ENCODE measurements around the gene FAM234A.

FAM234A gene

DNA sequence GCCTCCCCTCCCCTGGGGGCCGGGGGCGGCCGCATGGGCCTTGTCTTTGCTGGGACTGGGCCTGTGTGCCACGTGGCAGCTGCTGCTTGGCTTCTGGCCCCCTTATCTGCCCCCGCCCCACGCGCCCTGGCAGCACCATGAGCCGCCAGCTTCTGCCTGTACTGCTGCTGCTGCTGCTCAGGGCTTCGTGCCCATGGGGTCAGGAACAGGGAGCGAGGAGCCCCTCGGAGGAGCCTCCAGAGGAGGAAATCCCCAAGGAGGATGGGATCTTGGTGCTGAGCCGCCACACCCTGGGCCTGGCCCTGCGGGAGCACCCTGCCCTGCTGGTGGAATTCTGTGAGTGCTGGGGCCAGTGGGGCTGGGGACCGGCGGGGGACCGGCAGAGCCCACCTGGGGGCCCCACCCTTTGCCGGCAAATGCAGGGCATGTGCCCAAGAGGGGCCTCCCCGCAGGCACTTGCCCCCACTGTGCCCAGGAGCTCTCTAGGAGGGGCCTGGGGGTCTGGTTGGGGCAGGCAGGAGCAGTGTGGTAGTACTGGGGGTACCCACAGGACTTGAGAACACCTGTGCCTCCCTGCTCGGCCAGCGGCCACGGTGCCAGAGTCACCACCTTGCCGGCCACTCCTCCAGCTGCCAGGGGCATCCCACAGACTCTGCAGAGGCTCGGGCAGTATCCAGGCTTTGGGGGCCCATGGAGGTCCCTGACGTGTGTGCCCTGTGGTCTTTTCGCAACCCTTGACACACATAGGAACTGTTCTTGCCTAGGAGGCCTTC lies 48.6 kb downstream of the FAM234A start, which contains the start of gene PDIA2:
TSS of gene PDIA2 (plus strand) at position 132 of the 773 bp plus-strand sequence. CDS start at position 138, 6 bp downstream.
- DNase-seq: no peak

DNA sequence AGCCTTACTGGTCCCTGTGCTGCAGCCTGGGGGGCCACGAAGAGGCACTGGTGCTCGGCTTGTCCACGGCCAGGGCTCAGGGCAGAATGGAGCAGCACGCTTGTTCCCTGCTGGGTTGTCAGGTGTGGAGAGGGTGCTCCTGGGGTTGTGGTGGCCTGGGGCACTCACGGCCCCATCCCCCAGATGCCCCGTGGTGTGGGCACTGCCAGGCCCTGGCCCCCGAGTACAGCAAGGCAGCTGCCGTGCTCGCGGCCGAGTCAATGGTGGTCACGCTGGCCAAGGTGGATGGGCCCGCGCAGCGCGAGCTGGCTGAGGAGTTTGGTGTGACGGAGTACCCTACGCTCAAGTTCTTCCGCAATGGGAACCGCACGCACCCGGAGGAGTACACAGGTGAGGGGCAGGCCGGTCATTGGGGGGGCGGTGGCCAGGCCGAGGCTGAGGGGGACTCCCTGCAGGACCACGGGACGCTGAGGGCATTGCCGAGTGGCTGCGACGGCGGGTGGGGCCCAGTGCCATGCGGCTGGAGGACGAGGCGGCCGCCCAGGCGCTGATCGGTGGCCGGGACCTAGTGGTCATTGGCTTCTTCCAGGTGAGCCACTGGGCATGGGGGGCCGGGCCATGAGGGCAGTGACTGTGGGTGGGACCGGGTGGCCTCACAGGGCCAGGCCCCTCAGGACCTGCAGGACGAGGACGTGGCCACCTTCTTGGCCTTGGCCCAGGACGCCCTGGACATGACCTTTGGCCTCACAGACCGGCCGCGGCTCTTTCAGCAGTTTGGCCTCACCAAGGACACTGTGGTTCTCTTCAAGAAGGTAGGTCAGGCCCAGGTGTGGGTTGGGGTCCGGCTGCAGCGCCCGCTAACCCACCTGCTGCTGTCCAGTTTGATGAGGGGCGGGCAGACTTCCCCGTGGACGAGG lies 49.8 kb downstream of the FAM234A start:
- no peak for DNase-seq

- DNase-seq: no peak
Observed at GRCh38 chr16:285146-286055, 50.8 kb downstream of the FAM234A start.

DNA sequence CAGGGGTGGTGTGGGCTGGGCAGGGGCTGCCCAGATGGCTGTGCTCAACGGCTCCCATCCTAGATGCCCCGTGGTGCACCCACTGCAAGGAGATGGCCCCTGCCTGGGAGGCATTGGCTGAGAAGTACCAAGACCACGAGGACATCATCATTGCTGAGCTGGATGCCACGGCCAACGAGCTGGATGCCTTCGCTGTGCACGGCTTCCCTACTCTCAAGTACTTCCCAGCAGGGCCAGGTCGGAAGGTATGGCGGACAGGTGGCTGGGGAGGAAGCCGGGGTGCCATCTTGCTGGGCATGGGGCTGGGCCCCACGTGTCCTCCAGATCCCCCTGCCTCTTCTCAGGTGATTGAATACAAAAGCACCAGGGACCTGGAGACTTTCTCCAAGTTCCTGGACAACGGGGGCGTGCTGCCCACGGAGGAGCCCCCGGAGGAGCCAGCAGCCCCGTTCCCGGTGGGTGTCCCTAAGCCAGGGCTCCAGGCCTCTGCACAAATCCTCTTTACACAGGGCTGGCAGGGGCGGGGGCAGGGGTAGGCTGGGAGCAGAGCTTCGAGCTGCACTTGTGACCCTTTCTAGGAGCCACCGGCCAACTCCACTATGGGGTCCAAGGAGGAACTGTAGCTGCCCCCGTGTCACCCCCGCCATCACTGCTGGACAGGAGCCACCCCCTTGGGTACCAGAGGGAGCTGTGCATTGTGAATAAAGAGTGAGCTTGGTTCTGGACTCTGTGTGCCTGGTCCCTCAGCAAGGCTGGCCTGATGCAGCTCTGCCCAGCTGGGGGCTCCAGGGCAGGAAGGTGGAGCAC lies 52.1 kb downstream of the FAM234A start:
- DNase-seq: no peak

GRCh38 chr16:287298-287811 lies 52.7 kb downstream of the FAM234A start:
- no peak for DNase-seq

DNA sequence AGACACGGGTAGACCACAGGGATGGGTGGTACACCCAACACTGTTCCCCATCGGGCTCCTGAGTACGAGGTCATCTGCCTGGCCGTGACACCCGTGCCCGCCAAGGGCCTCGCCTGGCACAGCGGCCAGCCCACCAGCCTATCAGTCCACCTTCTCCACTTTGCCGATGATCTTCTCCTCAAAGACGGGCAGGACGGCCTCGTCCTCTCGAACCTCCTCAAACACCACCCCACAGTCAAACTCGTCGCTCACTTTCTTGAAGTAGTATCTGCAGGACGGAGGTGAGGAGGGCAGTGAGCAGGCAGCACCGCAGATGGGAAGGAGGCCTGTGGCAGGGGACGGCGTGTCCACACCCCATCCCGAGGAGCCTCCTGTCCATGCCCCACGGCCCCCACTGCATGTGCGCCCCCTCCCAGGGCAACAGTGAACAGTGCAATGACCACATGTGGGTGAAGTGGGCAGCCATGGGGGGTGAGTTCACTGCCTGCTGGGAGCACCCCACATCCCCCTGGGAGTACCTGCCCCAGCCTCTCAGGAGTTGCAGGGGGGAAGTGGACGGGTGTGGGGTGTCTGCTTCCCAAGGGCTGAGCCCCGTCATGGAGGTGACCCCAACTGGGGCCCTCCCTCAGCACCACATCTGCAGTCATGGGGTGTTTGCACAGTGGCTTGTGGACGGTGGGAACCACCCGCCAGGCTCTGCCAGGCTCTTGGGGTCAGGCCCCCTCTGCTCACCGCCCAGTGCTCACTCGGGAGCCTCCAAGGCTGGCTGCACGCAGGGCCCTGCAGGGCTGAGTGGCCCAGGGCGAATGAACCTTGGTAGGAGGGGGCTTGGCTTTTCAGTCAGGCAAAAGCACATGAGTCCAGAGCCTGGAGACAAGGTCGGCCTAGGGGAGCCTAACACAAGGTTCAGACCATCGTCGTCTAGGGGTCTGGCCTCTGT lies 53.6 kb downstream of the FAM234A start:
- no peak for DNase-seq

- no peak for DNase-seq
Observed at GRCh38 chr16:289395-289997, 54.9 kb downstream of the FAM234A start.

DNA sequence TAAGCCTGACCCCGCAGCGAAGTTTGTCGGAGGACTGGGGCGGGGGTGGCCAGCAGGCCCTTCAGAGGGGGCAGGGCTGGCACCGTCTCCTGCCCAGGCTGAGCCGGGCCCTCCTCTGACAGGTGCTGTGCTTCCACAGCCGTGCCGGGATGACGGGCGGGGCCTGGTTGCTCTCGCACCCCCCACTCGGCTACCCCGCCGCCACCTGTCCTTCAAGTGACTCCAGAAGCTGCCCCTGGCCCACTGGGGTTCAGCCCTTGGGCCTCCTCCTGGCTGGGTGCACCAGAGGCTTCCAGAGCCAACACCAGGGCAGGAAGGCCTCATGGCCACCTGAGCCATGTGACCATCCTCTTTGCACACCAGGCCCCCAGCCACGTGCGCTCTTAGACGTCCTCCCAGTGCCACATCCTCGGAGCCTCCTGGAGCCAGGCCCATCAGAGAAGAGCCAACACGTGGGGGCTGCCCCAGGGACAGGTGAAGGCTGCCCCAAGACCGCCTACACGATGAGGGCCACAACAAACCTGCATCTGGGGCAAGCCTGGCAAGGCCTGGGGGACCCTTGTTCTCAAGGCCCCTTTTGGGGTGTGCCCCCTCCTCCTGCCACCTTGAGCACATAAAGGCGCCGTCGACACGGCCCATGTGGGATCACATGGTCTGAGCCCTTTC lies 55.5 kb downstream of the FAM234A start:
- DNase-seq: no peak

GRCh38 chr16:290681-291405 lies 56.2 kb downstream of the FAM234A start:
- no peak for DNase-seq

- no peak for DNase-seq
Observed at GRCh38 chr16:291539-291938, 56.9 kb downstream of the FAM234A start.

DNA sequence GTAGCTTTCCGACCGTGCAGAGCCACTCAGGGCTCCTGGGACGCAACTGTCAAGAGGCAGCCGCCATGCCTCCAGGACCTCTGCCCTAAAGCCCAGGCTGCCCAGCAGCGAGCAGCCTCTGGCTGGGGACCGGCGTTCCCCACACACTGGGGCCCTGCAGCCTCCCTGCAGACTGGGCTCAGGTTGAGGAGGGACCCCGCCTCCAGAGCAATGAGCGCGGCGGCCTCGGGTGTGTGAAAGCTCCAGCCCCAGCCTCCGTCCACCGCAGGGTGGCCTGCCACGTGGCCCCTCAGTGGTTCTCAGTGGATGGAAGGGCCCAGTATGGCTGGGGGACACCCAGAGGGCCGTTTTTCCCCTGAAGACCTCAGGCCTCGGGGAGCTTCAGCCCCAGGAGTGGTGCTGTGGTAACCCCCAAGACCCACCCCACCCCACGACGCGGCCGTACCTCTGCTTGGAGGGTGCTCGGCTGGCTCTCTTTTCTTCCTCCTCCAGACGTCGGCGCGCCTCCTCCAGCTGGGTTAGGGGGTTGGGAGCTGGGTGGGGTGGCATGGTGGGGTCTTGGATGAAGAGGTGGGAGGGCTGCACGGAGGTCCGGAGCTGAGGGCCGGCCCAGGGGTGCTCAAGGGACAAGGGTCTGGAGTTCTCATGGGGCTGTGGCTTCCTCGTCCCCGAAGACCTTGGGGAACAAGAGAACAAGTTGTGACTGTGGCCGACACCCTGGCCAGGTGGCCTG lies 58.6 kb downstream of the FAM234A start:
- no peak for DNase-seq

DNA sequence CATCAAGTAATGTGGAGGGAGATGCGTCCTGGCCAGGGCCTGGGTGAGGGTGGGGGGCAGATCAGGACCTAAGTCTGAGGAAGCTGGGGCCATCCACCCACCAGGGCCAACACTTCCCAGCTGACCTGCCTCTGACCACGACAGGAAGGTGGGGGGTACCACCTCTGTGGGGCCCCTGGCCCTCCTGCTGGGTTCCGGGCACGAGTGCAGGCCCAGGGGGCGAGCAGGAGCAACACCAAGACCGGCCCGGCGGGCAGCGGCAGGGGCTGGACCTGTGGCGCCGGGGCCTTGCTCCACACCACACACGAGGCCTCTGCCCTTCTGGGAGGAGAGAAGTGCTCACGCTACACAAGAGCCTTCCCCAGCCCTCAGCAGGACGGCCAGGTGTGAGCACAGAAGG lies 61.7 kb downstream of the FAM234A start:
- no peak for DNase-seq

DNA sequence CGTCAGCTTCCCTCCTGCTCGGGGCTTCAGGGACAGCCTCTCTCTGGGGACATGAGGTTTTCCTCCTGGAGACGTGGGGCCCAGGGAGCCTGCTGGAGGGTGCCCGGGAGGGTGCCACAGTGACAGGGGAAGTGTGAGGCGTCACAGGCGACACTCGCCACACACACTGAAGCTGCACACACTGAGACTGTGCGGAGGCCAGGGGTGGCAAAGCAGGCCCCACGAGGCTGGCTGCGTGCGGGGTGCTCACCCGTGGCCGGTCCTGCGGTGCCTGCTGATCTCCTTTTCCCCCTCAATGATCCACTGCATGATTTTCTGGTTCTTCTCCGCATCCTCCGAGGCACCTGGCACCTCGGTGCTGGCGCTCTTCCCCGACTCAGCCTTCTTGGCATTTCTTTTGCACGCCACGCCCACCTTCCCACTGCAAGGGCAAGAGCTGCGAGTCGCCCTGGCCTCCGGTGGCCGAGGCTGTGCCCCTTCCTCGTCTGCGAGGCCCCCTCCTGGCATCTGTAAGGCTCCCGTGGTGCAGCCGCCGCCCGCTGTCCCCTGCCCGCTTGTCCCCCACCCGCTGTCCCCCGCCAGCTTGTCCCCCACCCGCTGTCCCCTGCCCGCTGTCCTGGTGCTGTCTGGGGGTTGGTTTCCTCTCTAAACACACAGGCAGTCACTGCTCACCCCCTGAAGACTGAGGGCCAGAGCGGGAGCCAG lies 62.3 kb downstream of the FAM234A start:
- no peak for DNase-seq

- no peak for DNase-seq
Observed at GRCh38 chr16:297832-298231, 63.2 kb downstream of the FAM234A start.

GRCh38 chr16:301235-301634 lies 66.6 kb downstream of the FAM234A start:
- no peak for DNase-seq

GRCh38 chr16:301950-302349 lies 67.3 kb downstream of the FAM234A start:
- no peak for DNase-seq

DNA sequence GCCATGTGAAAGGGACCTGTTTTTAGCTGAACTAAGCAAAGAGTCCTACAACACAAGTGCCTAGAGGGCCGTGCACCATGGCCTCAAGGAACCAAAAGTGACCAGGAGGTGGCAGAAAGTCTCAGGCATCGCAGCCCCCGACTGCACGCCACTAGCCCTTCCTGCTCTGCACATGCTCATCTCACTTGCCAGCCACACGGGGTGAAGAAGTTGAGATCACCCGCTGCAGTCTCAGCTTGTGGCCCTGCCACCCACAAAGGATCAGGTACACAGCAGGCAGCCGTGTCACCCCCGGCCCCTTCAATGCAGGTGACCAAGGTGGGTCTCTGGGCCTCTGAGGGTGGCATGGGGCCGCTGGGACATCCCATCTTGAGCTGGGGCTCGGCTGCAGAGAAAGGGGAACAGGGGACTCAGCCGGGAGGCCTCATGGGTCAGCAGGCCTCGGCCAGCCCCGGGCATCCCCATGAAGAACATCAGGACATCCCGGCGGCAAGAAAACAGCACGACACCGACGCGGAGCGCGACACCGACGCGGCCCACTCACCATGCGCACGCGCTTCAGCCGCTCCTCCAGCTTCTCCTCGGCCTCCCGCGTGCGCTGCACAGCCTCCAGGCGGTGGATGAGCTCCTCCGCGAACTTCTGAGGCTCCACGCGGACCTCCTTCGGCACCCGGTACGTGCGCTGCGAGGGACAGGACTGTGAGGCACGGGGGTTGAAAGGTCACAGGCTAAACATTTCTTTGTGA lies 69.3 kb downstream of the FAM234A start:
- DNase-seq: no peak
